GM12891 (cell line): ENCODE data around the gene HEY2.

Source experiments
- DNase-seq: peaks from one replicate; pipeline ENCODE4 v3.0.0; 2011; ENCODE audit warnings: low spot score; ENCODE audit not compliant: insufficient read length
- FAIRE-seq: peaks from 2 replicates; lab custom pipeline; 2011; peaks lifted over from hg19 to GRCh38; lab: Jason Lieb, UNC
- PAX5 ChIP-seq: IDR thresholded peaks from 2 replicates; pipeline ENCODE4 v1.6.1; 2011; ENCODE audit warnings: low read length, moderate library complexity, mild to moderate bottlenecking; ENCODE audit not compliant: insufficient read depth, severe bottlenecking
- POLR2A ChIP-seq: IDR thresholded peaks from 2 replicates; pipeline ENCODE4 v1.6.1; 2011; ENCODE audit warnings: low read depth, low read length, control low read depth
- POLR2AphosphoS5 ChIP-seq: IDR thresholded peaks from 2 replicates; pipeline ENCODE4 v1.6.1; 2011; ENCODE audit warnings: low read depth, low read length, control low read depth
- POU2F2 ChIP-seq: IDR thresholded peaks from 2 replicates; pipeline ENCODE4 v1.6.1; 2011; ENCODE audit warnings: low read depth, mild to moderate bottlenecking, control low read depth, low read length, moderate library complexity
- SPI1 ChIP-seq: IDR thresholded peaks from 2 replicates; pipeline ENCODE4 v1.6.1; 2011; ENCODE audit warnings: low read depth, low read length, control low read depth
- TAF1 ChIP-seq: IDR thresholded peaks from 2 replicates; pipeline ENCODE4 v1.6.1; 2011; ENCODE audit warnings: low read depth, low read length, control low read depth

Gene HEY2

DNA sequence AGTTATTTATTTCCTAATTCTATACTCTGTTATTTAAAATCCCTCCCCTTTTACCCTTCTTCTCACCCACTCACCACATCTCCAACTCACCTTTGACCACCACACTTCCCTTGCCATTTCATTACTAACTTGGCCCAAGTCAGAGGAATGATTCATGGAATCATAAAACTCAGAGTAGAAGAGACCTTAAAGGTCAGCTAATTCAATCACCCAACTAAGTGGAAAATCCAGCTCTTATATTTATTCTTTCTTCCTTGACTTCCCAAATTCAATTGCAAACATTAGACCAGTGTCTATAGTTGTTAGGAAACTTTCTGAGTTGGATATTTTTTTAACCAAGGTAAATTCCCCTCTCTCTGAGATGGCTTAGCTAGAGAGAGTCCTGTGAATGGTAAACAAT lies 26.5 kb upstream of the HEY2 start:
- TF ChIP-seq SPI1 (no peak), POU2F2 (no peak), POLR2A (no peak)
- FAIRE-seq (no peak), DNase-seq (no peak)

GRCh38 chr6:125727216-125727615 lies 22.2 kb upstream of the HEY2 start:
- DNase-seq (no peak), FAIRE-seq (no peak)
- TF ChIP-seq POLR2AphosphoS5 = no peak
- no peak for TF ChIP-seq PAX5
- no peak for TF ChIP-seq POU2F2
- TF ChIP-seq TAF1 = no peak
- no peak for TF ChIP-seq SPI1
- TF ChIP-seq POLR2A = no peak

- FAIRE-seq (no peak), DNase-seq (no peak)
- no peak for TF ChIP-seq SPI1
- no peak for TF ChIP-seq TAF1
- no peak for TF ChIP-seq POLR2A
- TF ChIP-seq PAX5 = no peak
- TF ChIP-seq POU2F2 = no peak
- no peak for TF ChIP-seq POLR2AphosphoS5
Observed at GRCh38 chr6:125728739-125729138, 20.7 kb upstream of the HEY2 start.

DNA sequence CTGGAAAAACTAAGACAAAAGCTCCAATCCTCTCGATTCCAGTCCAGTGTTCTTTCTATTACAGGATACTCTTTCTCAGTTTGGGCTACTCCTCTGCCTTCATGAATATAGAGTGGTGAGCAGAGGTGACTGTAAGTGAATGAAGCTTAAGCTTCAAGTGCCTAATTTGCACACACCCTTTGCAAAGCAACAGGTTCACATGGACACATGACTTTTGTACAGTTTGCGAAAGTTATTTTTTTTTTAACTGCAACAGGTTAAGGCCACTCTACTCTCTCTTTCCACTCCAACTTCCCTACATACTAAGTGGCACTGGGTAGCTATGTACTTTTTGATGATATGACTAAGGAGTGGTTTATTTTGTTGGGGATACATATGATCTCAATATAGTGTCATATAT lies 19.4 kb upstream of the HEY2 start:
- no peak for FAIRE-seq
- TF ChIP-seq POU2F2 (no peak), SPI1 (no peak), POLR2A (no peak)
- no peak for DNase-seq

DNA sequence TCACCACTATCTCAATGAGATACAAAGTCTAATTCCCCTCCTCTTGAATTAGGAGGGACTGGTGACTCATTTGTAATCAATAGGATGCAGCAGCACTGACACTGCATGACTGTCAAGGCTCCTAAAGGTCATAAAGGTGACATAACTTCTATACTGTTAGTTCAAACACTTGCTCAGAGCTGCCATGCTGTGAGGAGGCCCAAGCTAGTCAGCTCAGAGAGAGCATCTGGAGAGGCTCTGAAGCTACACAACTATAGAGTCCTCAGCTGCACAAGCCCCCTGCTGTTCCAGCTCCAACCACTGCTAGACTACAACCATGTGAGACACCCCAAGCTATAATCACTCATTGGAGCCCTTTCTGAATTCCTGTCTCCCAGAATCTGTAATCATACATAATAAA lies 17.0 kb upstream of the HEY2 start:
- DNase-seq (no peak), FAIRE-seq (no peak)
- TF ChIP-seq SPI1 (no peak), POLR2A (no peak), TAF1 (no peak), PAX5 (no peak), POU2F2 (no peak), POLR2AphosphoS5 (no peak)

GRCh38 chr6:125733516-125734300 lies 15.7 kb upstream of the HEY2 start:
- FAIRE-seq = no peak
- no peak for TF ChIP-seq POLR2A
- no peak for TF ChIP-seq POLR2AphosphoS5
- no peak for TF ChIP-seq POU2F2
- TF ChIP-seq SPI1 = no peak
- TF ChIP-seq PAX5 = no peak
- no peak for TF ChIP-seq TAF1
- DNase-seq = no peak

DNA sequence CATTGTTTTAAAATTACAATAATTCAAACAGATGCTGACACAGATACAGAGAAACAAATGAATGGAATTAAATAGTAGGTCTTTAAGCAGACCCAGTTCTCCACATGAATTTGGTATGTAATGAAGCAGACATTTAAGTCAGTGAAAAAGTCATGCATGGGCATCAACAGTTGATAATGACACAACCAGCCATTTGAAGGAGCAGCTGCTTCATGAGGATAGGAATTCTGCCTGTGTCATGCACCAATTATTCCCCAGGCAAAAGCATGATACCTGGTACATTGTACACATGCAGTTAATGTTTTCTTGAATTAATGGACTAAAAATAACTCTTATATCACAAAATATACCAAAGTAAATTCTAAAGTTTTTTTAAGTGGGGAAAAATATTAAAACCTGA lies 11.2 kb upstream of the HEY2 start:
- DNase-seq = no peak
- TF ChIP-seq POLR2AphosphoS5 (no peak), TAF1 (no peak), PAX5 (no peak), SPI1 (no peak), POLR2A (no peak), POU2F2 (no peak)
- no peak for FAIRE-seq

- TF ChIP-seq TAF1 (no peak), POU2F2 (no peak), POLR2AphosphoS5 (no peak), POLR2A (no peak), PAX5 (no peak), SPI1 (no peak)
- FAIRE-seq (no peak), DNase-seq (no peak)
Observed at GRCh38 chr6:125739364-125739763, 10.1 kb upstream of the HEY2 start.

- FAIRE-seq = no peak
Observed at GRCh38 chr6:125741336-125741735, 8.1 kb upstream of the HEY2 start.

GRCh38 chr6:125742024-125742423 lies 7.4 kb upstream of the HEY2 start:
- DNase-seq (no peak), FAIRE-seq (no peak)
- TF ChIP-seq POLR2A = no peak
- TF ChIP-seq POU2F2 = no peak
- no peak for TF ChIP-seq PAX5
- TF ChIP-seq TAF1 = no peak
- TF ChIP-seq POLR2AphosphoS5 = no peak
- TF ChIP-seq SPI1 = no peak

More at GRCh38 chr6:125741336-125741735, 8.1 kb upstream of the HEY2 start:
- DNase-seq = no peak
- TF ChIP-seq PAX5 = no peak
